ENCODE data around the gene BLID.

The BLID gene

GRCh38 chr11:122101625-122102291 lies 14.3 kb downstream of the BLID start:
- TF ChIP-seq CTCF (conservative IDR thresholded peaks at IDR 0.05; ENCODE audit: low read depth, low read length), result peak; percentile 80
- peak overlapping the region; percentile 76 for H3K4me3 ChIP-seq (ENCODE audit: low read depth, low read length)
- peak; percentile 92 for DNase-seq (ENCODE audit: low read depth)

GRCh38 chr11:122100756-122101080 lies 15.3 kb downstream of the BLID start:
- peak; percentile 86 for DNase-seq (ENCODE audit: low read depth)
- peak overlapping the region; percentile 76 for H3K4me3 ChIP-seq (ENCODE audit: low read depth, low read length)
- no peak for TF ChIP-seq CTCF (conservative IDR thresholded peaks at IDR 0.05; ENCODE audit: low read depth, low read length)

GRCh38 chr11:122100037-122100755 lies 15.8 kb downstream of the BLID start:
- DNase-seq (ENCODE audit: low read depth), result peak; percentile 85
- H3K4me3 ChIP-seq (ENCODE audit: low read depth, low read length), result peak overlapping the region; percentile 76
- no peak for TF ChIP-seq CTCF (conservative IDR thresholded peaks at IDR 0.05; ENCODE audit: low read depth, low read length)

- no peak for TF ChIP-seq CTCF (conservative IDR thresholded peaks at IDR 0.05; ENCODE audit: low read depth, low read length)
- peak overlapping the region; percentile 76 for H3K4me3 ChIP-seq (ENCODE audit: low read depth, low read length)
- DNase-seq (ENCODE audit: low read depth), result peak; percentile 84
Observed at GRCh38 chr11:122099374-122100036, 16.5 kb downstream of the BLID start.

- H3K4me3 ChIP-seq (ENCODE audit: low read depth, low read length), result peak overlapping the region; percentile 76
- no peak for TF ChIP-seq CTCF (conservative IDR thresholded peaks at IDR 0.05; ENCODE audit: low read depth, low read length)
- DNase-seq (ENCODE audit: low read depth), result no peak
Observed at GRCh38 chr11:122098261-122098980, 17.6 kb downstream of the BLID start.

- peak; percentile 79 for DNase-seq (ENCODE audit: low read depth)
- TF ChIP-seq CTCF (conservative IDR thresholded peaks at IDR 0.05; ENCODE audit: low read depth, low read length), result no peak
- peak overlapping the region; percentile 76 for H3K4me3 ChIP-seq (ENCODE audit: low read depth, low read length)
Observed at GRCh38 chr11:122097419-122098001, 18.5 kb downstream of the BLID start.

Measured in choroid plexus epithelial cell (primary cell).